ENCODE measurements around the gene LIMS1.
"Not testable (repeated sequence)": the region's sequence is repeated elsewhere in the genome, so short reads cannot be mapped to it uniquely, and the experiment has no call there.

GRCh38 chr2:108525258-108525657 lies 9.0 kb upstream of the LIMS1 start:
- TF ChIP-seq EZH2 (IDR thresholded peaks at IDR 0.05; ENCODE audit: insufficient read depth, poor library complexity, severe bottlenecking); EZH2phosphoT487 (IDR thresholded peaks at IDR 0.05; ENCODE audit: insufficient read depth, low read depth): not testable (repeated sequence)

Measured in GM23248 (cell line).